OCI-LY1 (cell line): ENCODE data around the gene RNFT1.
"Not testable (repeated sequence)": the region's sequence is repeated elsewhere in the genome, so short reads cannot be mapped to it uniquely, and the experiment has no call there.

Experiments
- CTCF ChIP-seq: fragments of 200-600 bp; sonication (generic), shearing (Covaris generic); IDR thresholded peaks from 2 replicates; pipeline ENCODE4 v1.5.1; 2017; ENCODE audit warnings: mild to moderate bottlenecking, antibody characterized with exemption, low read length, moderate library complexity, mixed read lengths
- EZH2 ChIP-seq: fragments of 200-600 bp; sonication (generic), shearing (Covaris generic); IDR thresholded peaks from 2 replicates; pipeline ENCODE4 v1.8.0; 2017; ENCODE audit warnings: borderline replicate concordance, mixed run types, mild to moderate bottlenecking, antibody characterized with exemption, low read length, moderate library complexity, mixed read lengths

GRCh38 chr17:59975166-59975565 is 10.6 kb upstream of the RNFT1 start:
- TF ChIP-seq CTCF, EZH2: not testable (repeated sequence)
